Mammary epithelial cell (primary cell): ENCODE measurements around the gene CASP2.

ENCODE experiments used
- CTCF ChIP-seq, 2 donors: IDR thresholded peaks in 1 of 2; conservative IDR thresholded peaks in 1 of 2; 2 replicates each; pipeline ENCODE4 v1.5.1; 2011 to 2012; ENCODE audit warnings: inconsistent platforms in 2 of 2, low read length in 2 of 2, mild to moderate bottlenecking in 2 of 2, control low read depth in 1 of 2, low read depth in 1 of 2; ENCODE audit not compliant: insufficient read depth in 1 of 2; ENCODE audit errors: extremely low read depth in 1 of 2
- EZH2 ChIP-seq: IDR thresholded peaks from 2 replicates; pipeline ENCODE4 v1.6.1; 2012; ENCODE audit warnings: low read length, inconsistent platforms, borderline replicate concordance

- TF ChIP-seq CTCF (conservative IDR thresholded peaks at IDR 0.05 in 1 of 2, IDR thresholded peaks at IDR 0.05 in 1 of 2; ENCODE audit: extremely low read depth in 1 of 2, insufficient read depth in 1 of 2, low read depth in 1 of 2, low read length in 2 of 2): no peak
- TF ChIP-seq EZH2: no peak
Observed at GRCh38 chr7:143261901-143262300, 26.2 kb upstream of the CASP2 start.
